Left lung (tissue), 10 donors: ENCODE results near the gene NFKBIA. TPM values are rescaled to one million over a fixed set of nuclear protein-coding genes. Genes with fewer than 3 reads are reported as not detected.

Experiments used
- ATAC-seq: fragments of 200-7000 bp; cut with Tn5 transposase; one replicate; pipeline ENCODE4 v1.9.1; 2020; ENCODE audit warnings: moderate library complexity
- DNase-seq, 4 donors: peaks; one replicate each; pipeline ENCODE4 v3.0.0-alpha.2; 2013 to 2020
- H3K27ac ChIP-seq, 2 donors: fragments of 200-600 bp; sonication (generic) in 1 of 2; one replicate each; pipeline versions ENCODE4 v1.5.0 to v1.8.0; 2020 to 2021
- H3K27me3 ChIP-seq, 2 donors: fragments of 200-600 bp; sonication (generic) in 1 of 2; one replicate each; pipeline versions ENCODE4 v1.5.0 to v1.8.0; 2020 to 2021
- H3K36me3 ChIP-seq, 2 donors: fragments of 200-600 bp; sonication (generic) in 1 of 2; one replicate each; pipeline versions ENCODE4 v1.5.0 to v1.8.0; 2020 to 2021
- H3K4me1 ChIP-seq, 2 donors: fragments of 200-600 bp; one replicate each; pipeline ENCODE4 v1.8.0; 2021
- H3K4me3 ChIP-seq, 2 donors: fragments of 200-600 bp; sonication (generic) in 1 of 2; one replicate each; pipeline versions ENCODE4 v1.5.0 to v1.8.0; 2020 to 2021; ENCODE audit warnings: mild to moderate bottlenecking in 1 of 2
- H3K9me3 ChIP-seq, 2 donors: fragments of 200-600 bp; sonication (generic) in 1 of 2; one replicate each; pipeline versions ENCODE4 v1.5.0 to v1.8.0; 2020 to 2021
- intact Hi-C, 2 donors: fragments of 100-400 bp; cut with DNase I; formaldehyde crosslinking; loops; one replicate each; pipeline versions ENCODE4 v1.11.2 to v1.14.2; 2022
- polyA plus RNA-seq, 6 donors: library from polyadenylated mRNA; unstranded; fragments of 120-200 nt; gene quantifications; one replicate each; pipeline ENCODE4 v1.2.1, GENCODE V29; 2013; ENCODE audit not compliant: insufficient read length in 6 of 6
- total RNA-seq, 2 donors: library from RNA; stranded (reverse); fragmentation: NEBNext Ultra II Directional; extraction: Animal tissue kit (Norgen Biotek cat#: 25700); gene quantifications; one replicate each; pipeline ENCODE4 v1.2.1, GENCODE V29; 2021
- TF ChIP-seq, protein P1 (sequence below), 2 donors: fragments of 200-600 bp; sonication (generic) in 1 of 2; IDR thresholded peaks; one replicate each; pipeline versions ENCODE4 v1.5.0 to v1.8.0; 2021; ENCODE audit warnings: antibody characterized with exemption in 2 of 2
- donor health status: DM: no; HTN: yes; CAD: no.
- donor health status: DM: no; HTN: no; CAD: no.

NFKBIA gene
- total and polyA plus RNA-seq, 8 donors, result 74.7 to 348 (median 99.7) TPM

DNA sequence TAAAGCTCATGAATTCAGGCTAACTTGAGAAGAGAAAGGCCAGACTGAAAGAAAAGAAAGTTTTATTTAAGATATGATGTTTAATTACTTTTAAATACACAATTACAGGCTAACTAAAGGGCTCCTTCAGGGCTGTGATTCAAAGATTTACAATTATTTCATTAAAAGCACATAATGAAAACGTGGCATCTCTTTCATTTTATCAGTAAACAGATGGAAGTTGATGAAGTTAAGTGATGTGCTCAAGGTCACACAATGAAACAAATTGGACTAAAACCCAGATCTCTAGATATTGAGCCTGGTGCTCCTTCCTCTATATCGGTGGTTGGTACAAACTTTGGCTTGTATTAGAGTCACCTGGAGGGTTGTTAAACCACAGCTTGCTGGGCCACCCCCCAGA, 13.5 kb upstream of the NFKBIA start:
- H3K27ac ChIP-seq, result no peak overlapping the region
- peaks cover 0 to 34% of the 10 kb centered on the region in 2 donors for H3K4me1 ChIP-seq
- ATAC-seq (no peak), DNase-seq (no peak)
- H3K9me3 ChIP-seq, result no peaks in the 10 kb centered on the region
- intact Hi-C loops, result no loop called here
- H3K27me3 ChIP-seq, result no peaks in the 10 kb centered on the region
- H3K36me3 ChIP-seq, result no peaks in the 10 kb centered on the region
- H3K4me3 ChIP-seq, result no peak overlapping the region
- TF ChIP-seq, protein P1, sequence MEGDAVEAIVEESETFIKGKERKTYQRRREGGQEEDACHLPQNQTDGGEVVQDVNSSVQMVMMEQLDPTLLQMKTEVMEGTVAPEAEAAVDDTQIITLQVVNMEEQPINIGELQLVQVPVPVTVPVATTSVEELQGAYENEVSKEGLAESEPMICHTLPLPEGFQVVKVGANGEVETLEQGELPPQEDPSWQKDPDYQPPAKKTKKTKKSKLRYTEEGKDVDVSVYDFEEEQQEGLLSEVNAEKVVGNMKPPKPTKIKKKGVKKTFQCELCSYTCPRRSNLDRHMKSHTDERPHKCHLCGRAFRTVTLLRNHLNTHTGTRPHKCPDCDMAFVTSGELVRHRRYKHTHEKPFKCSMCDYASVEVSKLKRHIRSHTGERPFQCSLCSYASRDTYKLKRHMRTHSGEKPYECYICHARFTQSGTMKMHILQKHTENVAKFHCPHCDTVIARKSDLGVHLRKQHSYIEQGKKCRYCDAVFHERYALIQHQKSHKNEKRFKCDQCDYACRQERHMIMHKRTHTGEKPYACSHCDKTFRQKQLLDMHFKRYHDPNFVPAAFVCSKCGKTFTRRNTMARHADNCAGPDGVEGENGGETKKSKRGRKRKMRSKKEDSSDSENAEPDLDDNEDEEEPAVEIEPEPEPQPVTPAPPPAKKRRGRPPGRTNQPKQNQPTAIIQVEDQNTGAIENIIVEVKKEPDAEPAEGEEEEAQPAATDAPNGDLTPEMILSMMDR (IDR thresholded peaks at IDR 0.05), result no peak

DNA sequence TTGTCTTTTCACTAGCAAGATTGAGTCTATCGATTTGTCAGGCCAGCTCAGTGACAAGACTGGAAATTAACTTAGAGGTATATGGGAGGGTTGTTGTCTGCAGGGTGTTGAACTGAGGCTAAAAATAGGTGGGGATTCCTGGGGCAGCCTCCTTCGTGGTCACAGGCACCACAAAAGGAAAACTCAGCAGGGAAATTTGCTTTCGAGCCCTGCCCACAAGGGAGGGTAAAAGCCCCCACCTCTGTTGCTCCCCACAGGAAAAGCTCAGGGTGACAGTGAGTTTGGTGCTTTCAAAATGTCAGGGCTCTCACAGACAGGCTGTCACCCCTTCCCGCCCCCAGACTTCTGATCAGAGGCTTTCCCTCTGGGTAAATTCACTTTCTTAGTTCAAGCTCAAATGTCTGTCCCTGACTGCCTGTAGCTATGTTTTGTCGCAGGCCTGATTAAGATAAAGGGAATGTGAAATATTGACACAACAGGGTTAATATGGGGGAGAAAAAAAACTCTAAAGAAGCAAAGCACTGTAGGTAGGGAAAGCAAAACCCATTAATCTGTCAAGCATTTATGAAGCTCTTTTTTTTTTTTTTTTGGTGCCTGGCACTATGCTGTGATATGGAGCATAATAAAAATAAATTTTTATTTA, 11.7 kb upstream of the NFKBIA start:
- TF ChIP-seq, protein P1 (IDR thresholded peaks at IDR 0.05), result no peak
- H3K27ac ChIP-seq, result no peak overlapping the region
- ATAC-seq (no peak), DNase-seq (no peak)
- H3K27me3 ChIP-seq, result no peaks in the 10 kb centered on the region
- no peaks in the 10 kb centered on the region for H3K36me3 ChIP-seq
- H3K9me3 ChIP-seq, result no peaks in the 10 kb centered on the region
- intact Hi-C loops, result no loop called here
- H3K4me1 ChIP-seq, result peaks cover 3 to 33% of the 10 kb centered on the region in 2 donors
- H3K4me3 ChIP-seq, result no peak overlapping the region

DNA sequence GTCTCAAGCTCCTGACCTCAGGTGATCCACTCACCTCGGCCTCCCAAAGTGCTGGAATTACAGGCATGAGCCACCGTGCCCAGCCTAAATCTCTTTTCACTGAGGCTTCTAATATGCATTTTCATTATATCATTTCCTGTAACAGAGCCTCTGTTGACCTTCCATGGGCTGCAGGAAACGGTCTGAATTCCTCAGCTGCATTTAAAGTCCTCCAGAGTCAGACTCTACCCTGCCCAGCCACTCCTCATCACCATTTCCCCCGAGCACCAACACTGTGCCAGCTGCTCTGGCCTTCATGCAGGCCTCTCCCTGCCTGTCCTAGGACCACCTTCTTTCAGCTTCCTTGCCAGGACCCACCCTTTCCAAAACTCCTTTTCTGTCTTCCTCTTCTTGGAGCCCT, 9.8 kb upstream of the NFKBIA start:
- no peaks in the 10 kb centered on the region for H3K27me3 ChIP-seq
- DNase-seq (no peak), ATAC-seq (peak; percentile 43)
- no peak overlapping the region for H3K4me3 ChIP-seq
- intact Hi-C loops, result loop anchor here in 1 of 2 donors (5.0 kb wide), 1 partner anchor 272 kb away; no protein-coding TSS in a partner anchor
- H3K9me3 ChIP-seq, result no peaks in the 10 kb centered on the region
- TF ChIP-seq, protein P1 (IDR thresholded peaks at IDR 0.05), result no peak
- no peaks in the 10 kb centered on the region for H3K36me3 ChIP-seq
- H3K27ac ChIP-seq, result peak overlapping the region; percentile 29 to 37
- H3K4me1 ChIP-seq, result peaks cover 3 to 28% of the 10 kb centered on the region in 2 donors

DNA sequence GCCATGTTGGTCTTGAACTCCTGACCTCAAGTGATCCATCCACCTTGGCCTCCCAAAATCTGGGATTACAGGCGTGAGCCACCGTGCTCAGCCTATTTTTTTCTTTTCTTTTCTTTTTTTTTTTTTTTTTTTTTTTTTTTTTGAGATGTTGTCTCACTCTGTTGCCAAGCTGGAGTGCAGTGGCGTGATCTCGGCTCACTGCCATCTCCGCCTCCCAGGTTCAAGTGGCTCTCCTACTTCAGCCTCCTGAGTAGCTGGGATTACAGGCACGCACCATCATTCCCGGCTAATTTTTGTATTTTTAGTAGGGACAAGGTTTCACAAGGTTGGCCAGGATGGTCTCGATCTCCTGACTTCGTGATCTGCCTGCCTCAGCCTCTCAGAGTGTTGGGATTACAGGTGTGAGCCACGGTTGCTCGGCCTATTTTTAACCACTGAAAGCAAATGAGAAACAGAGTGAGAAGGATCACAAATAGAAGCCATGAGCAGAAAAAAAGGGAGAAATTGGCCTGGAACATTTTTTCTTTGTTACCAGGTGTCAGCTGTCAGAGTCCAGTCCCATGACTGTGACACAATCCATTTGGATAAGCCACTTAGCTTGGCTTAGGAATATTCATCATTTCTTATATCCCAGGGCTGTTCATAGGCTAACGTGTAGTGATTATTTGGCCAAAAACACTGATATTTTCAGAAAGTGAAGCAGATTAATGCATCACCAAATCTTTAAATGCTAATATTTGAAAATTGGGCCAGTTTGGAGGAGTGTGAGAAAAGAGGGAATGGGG, 7.9 kb upstream of the NFKBIA start:
- no peak overlapping the region for H3K4me3 ChIP-seq
- ATAC-seq (peak; percentile 33), DNase-seq (no peak)
- TF ChIP-seq, protein P1 (IDR thresholded peaks at IDR 0.05), result no peak
- H3K27me3 ChIP-seq, result no peaks in the 10 kb centered on the region
- H3K36me3 ChIP-seq, result no peaks in the 10 kb centered on the region
- peak overlapping the region; percentile 3 to 27 for H3K27ac ChIP-seq
- no peaks in the 10 kb centered on the region for H3K9me3 ChIP-seq
- intact Hi-C loops, result loop anchor here in 1 of 2 donors (5.0 kb wide), 1 partner anchor 270 kb away; no protein-coding TSS in a partner anchor
- peaks cover 3 to 29% of the 10 kb centered on the region in 2 donors for H3K4me1 ChIP-seq

DNA sequence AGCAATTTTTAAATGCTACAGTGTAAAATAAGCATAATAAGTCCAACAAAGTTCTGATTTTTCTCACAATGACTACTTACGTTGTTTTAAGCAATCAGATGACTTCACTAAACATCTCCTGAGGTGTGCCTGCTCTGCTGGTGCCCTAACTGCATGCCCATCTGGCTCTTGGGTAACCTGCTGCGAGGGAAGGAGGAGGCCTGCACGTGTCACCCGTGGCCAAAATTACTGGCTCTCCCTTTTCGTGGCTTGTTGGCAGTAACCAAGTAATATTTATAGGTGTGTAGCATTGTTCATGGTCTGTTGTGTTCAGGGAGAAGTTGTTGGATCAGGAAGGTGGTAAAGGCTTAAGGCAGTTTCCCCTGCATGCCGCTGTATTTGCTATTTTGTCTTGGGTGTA, 6.3 kb upstream of the NFKBIA start:
- Histone ChIP-seq H3K4me1 (peaks cover 10 to 46% of the 10 kb centered on the region in 2 donors), H3K9me3 (no peaks in the 10 kb centered on the region), H3K36me3 (no peaks in the 10 kb centered on the region), H3K27me3 (no peaks in the 10 kb centered on the region), H3K4me3 (no peak overlapping the region), H3K27ac (no peak overlapping the region)
- DNase-seq, result no peak
- intact Hi-C loops, result loop anchor here in 1 of 2 donors (5.0 kb wide), 1 partner anchor 269 kb away; no protein-coding TSS in a partner anchor
- ATAC-seq, result no peak
- TF ChIP-seq, protein P1 (IDR thresholded peaks at IDR 0.05), result no peak
